Retinal pigment epithelial cell (primary cell): ENCODE measurements around the gene PHF2.

ENCODE experiments used
- DNase-seq: peaks from one replicate; pipeline ENCODE4 v3.0.0-alpha.2; 2010; ENCODE audit warnings: low read depth
- H3K4me3 ChIP-seq: 2 replicates; pipeline ENCODE4 v1.5.1; 2011; ENCODE audit warnings: mild to moderate bottlenecking, low read length, control low read depth, moderate library complexity
- CTCF ChIP-seq: conservative IDR thresholded peaks from 2 replicates; pipeline ENCODE4 v1.5.1; 2011; ENCODE audit warnings: low read depth, low read length, control low read depth, inconsistent platforms

The PHF2 gene

GRCh38 chr9:93619272-93619775 lies 42.9 kb downstream of the PHF2 start:
- DNase-seq = no peak
- no peak overlapping the region for H3K4me3 ChIP-seq
- TF ChIP-seq CTCF = no peak

GRCh38 chr9:93620041-93620506 lies 43.7 kb downstream of the PHF2 start:
- no peak for DNase-seq
- H3K4me3 ChIP-seq = no peak overlapping the region
- TF ChIP-seq CTCF = no peak

- DNase-seq = no peak
- no peak for TF ChIP-seq CTCF
- no peak overlapping the region for H3K4me3 ChIP-seq
These were observed 44.8 kb downstream of the PHF2 start for GRCh38 chr9:93620881-93621820.

GRCh38 chr9:93621922-93622321 lies 45.5 kb downstream of the PHF2 start:
- TF ChIP-seq CTCF = no peak
- no peak overlapping the region for H3K4me3 ChIP-seq
- DNase-seq = no peak

- DNase-seq = no peak
- TF ChIP-seq CTCF = no peak
- no peak overlapping the region for H3K4me3 ChIP-seq
These were observed 46.3 kb downstream of the PHF2 start for GRCh38 chr9:93622691-93623090.

- no peak for DNase-seq
- no peak for TF ChIP-seq CTCF
These were observed 47.4 kb downstream of the PHF2 start for GRCh38 chr9:93623753-93624152.

GRCh38 chr9:93624431-93624834 lies 48.0 kb downstream of the PHF2 start:
- no peak overlapping the region for H3K4me3 ChIP-seq
- DNase-seq = no peak
- TF ChIP-seq CTCF = no peak

More at GRCh38 chr9:93623753-93624152, 47.4 kb downstream of the PHF2 start:
- H3K4me3 ChIP-seq = no peak overlapping the region
